GM12878 (cell line): ENCODE results near the gene NTMT2. TPM values are rescaled to one million over a fixed set of nuclear protein-coding genes. Genes with fewer than 3 reads are reported as not detected.

Experiments used
- BCL11A ChIP-seq: IDR thresholded peaks from 2 replicates; pipeline ENCODE4 v1.6.1; 2011; ENCODE audit warnings: low read depth, low read length
- BRCA1 ChIP-seq: IDR thresholded peaks from 2 replicates; pipeline ENCODE4 v1.6.1; 2011; ENCODE audit warnings: low read depth, low read length, improper control_type of control experiment
- EP300 ChIP-seq, 2 experiments: fragments of 150-350 bp in 1 of 2; IDR thresholded peaks; 2 replicates each; pipeline ENCODE4 v1.6.1; 2011 to 2012; ENCODE audit warnings: low read depth in 2 of 2, low read length in 2 of 2, borderline replicate concordance in 1 of 2, improper control_type of control experiment in 1 of 2, inconsistent platforms in 1 of 2; ENCODE audit not compliant: control insufficient read depth in 1 of 2
- ETV6 ChIP-seq, 2 experiments: fragments of 450-650 bp in 1 of 2; IDR thresholded peaks in 1 of 2; conservative IDR thresholded peaks in 1 of 2; 2 replicates each; pipeline ENCODE4 v1.6.1; 2014; ENCODE audit warnings: antibody characterized with exemption in 1 of 2, borderline replicate concordance in 1 of 2, low read depth in 1 of 2, mild to moderate bottlenecking in 1 of 2, moderate library complexity in 1 of 2
- IRF4 ChIP-seq: IDR thresholded peaks from 2 replicates; pipeline ENCODE4 v1.6.1; 2011; ENCODE audit warnings: low read depth, low read length
- MTA2 ChIP-seq: fragments of 450-650 bp; IDR thresholded peaks from 2 replicates; pipeline ENCODE4 v1.6.1; 2016; ENCODE audit warnings: low read depth, mild to moderate bottlenecking, moderate library complexity
- NBN ChIP-seq: fragments of 450-650 bp; IDR thresholded peaks from 2 replicates; pipeline ENCODE4 v1.6.1; 2016
- PAX5 ChIP-seq: IDR thresholded peaks from 2 replicates; pipeline ENCODE4 v1.6.1; 2011; ENCODE audit warnings: low read depth, low read length, borderline replicate concordance
- POU2F2 ChIP-seq: IDR thresholded peaks from 3 replicates; pipeline ENCODE4 v1.6.1; 2011; ENCODE audit warnings: low read depth, mild to moderate bottlenecking, low read length, borderline replicate concordance
- RAD21 ChIP-seq: IDR thresholded peaks from 2 replicates; pipeline ENCODE4 v1.6.1; 2011; ENCODE audit warnings: mild to moderate bottlenecking, low read depth, low read length, moderate library complexity; ENCODE audit not compliant: insufficient read depth
- SPI1 ChIP-seq: IDR thresholded peaks from 2 replicates; pipeline ENCODE4 v1.6.1; 2011; ENCODE audit warnings: low read depth, mild to moderate bottlenecking, low read length, moderate library complexity, borderline replicate concordance; ENCODE audit not compliant: insufficient read depth
- polyA plus RNA-seq, 11 experiments: library from polyadenylated mRNA; depleted of rRNA in 4 of 11; unstranded in 6 of 11; stranded (reverse) in 5 of 11; fragments of >200 nt; fragmentation: Nextera tagmentation in 4 of 11; fragmentation: Illumina TruSeq in 1 of 11; extraction: Ambion mirVana in 4 of 11; extraction: Trizol in 1 of 11; gene quantifications; 1 replicate in 1 of 11; 2 replicates in 10 of 11; pipeline versions ENCODE4 v1.2.1 to v1.2.3, GENCODE V29; 2011 to 2016; ENCODE audit warnings: inconsistent platforms in 2 of 11, missing spikeins in 2 of 11, low read depth in 1 of 11
- total RNA-seq, 4 experiments: library from RNA; depleted of rRNA in 3 of 4; stranded (reverse); fragments of >200 nt in 3 of 4; fragmentation: Illumina TruSeq in 1 of 4; extraction: Trizol in 1 of 4; gene quantifications; 2 replicates each; pipeline versions ENCODE4 v1.2.1 to v1.2.3, GENCODE V29; 2013 to 2021
- TF ChIP-seq, protein P1 (sequence below): fragments of 450-650 bp; IDR thresholded peaks from 2 replicates; pipeline ENCODE4 v1.6.1; 2017; ENCODE audit warnings: antibody characterized with exemption, mild to moderate bottlenecking, moderate library complexity
- TF ChIP-seq, protein P2 (sequence below): fragments of 450-650 bp; IDR thresholded peaks from 2 replicates; pipeline ENCODE4 v1.6.1; 2017; ENCODE audit warnings: mild to moderate bottlenecking, low read depth, inconsistent platforms; ENCODE audit not compliant: poor library complexity, severe bottlenecking
- TF ChIP-seq, protein P3 (sequence below): fragments of 450-650 bp; IDR thresholded peaks from 2 replicates; pipeline ENCODE4 v1.6.1; 2016; ENCODE audit warnings: mild to moderate bottlenecking
- TF ChIP-seq, protein P4 (sequence below): IDR thresholded peaks from 2 replicates; pipeline ENCODE4 v1.6.1; 2011; ENCODE audit warnings: borderline replicate concordance, low read depth, mild to moderate bottlenecking, moderate library complexity, low read length; ENCODE audit not compliant: insufficient read depth, poor library complexity, severe bottlenecking
- TF ChIP-seq, protein P5 (sequence below): fragments of 450-650 bp; IDR thresholded peaks from 2 replicates; pipeline ENCODE4 v1.6.1; 2017; ENCODE audit warnings: mild to moderate bottlenecking, moderate library complexity

The NTMT2 gene
- total and polyA plus RNA-seq, 10 of the 15 experiments (the other 5 are each of a cell fraction or from before 2014, with no cell fraction given): not detected

DNA sequence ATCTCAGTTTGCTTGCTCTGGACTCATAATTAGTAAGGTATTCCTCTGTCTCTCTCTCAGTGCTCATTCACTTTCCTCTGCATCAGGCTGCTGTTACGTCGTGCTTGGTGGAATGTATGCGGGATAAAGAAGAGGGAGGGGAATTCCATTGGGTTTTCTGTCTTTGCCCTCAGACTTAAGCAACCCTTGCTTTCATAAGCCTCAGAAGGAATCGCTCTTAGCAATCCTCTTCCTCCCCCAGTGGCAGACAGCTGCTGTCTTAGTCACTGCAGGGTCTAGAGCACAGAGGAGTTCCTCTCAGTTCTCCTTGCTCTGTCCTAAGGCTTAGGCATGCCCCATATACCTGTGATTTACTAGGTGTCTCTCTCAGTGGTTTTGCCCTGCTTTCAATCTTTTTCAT lies 19.1 kb upstream of the NTMT2 start (continued):
- TF ChIP-seq, protein P1, sequence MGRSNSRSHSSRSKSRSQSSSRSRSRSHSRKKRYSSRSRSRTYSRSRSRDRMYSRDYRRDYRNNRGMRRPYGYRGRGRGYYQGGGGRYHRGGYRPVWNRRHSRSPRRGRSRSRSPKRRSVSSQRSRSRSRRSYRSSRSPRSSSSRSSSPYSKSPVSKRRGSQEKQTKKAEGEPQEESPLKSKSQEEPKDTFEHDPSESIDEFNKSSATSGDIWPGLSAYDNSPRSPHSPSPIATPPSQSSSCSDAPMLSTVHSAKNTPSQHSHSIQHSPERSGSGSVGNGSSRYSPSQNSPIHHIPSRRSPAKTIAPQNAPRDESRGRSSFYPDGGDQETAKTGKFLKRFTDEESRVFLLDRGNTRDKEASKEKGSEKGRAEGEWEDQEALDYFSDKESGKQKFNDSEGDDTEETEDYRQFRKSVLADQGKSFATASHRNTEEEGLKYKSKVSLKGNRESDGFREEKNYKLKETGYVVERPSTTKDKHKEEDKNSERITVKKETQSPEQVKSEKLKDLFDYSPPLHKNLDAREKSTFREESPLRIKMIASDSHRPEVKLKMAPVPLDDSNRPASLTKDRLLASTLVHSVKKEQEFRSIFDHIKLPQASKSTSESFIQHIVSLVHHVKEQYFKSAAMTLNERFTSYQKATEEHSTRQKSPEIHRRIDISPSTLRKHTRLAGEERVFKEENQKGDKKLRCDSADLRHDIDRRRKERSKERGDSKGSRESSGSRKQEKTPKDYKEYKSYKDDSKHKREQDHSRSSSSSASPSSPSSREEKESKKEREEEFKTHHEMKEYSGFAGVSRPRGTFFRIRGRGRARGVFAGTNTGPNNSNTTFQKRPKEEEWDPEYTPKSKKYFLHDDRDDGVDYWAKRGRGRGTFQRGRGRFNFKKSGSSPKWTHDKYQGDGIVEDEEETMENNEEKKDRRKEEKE: no peak
- TF ChIP-seq IRF4 (0 out of 2 replicates have a peak, but pooled peaks have one; percentile 44), BCL11A (peak; percentile 37; the same call in 1 of the 2 replicates), NBN (no peak), PAX5 (peak; percentile 22; the same call in 1 of the 2 replicates), MTA2 (peak; percentile 24; the same call in 1 of the 2 replicates), RAD21 (peak; percentile 40), SPI1 (peak; percentile 75; the same call in 1 of the 2 replicates), EP300 (IDR thresholded peaks at IDR 0.05; ENCODE audit: borderline replicate concordance in 1 of 2, control insufficient read depth in 1 of 2, low read depth in 2 of 2, low read length in 2 of 2) (no peak; a peak in 1 of 4 replicates), POU2F2 (peak; percentile 32; the same call in 1 of the 3 replicates), BRCA1 (no peak), ETV6 (conservative IDR thresholded peaks at IDR 0.05 in 1 of 2, IDR thresholded peaks at IDR 0.05 in 1 of 2; ENCODE audit: borderline replicate concordance in 1 of 2, low read depth in 1 of 2) (no peak)
- TF ChIP-seq, protein P2, sequence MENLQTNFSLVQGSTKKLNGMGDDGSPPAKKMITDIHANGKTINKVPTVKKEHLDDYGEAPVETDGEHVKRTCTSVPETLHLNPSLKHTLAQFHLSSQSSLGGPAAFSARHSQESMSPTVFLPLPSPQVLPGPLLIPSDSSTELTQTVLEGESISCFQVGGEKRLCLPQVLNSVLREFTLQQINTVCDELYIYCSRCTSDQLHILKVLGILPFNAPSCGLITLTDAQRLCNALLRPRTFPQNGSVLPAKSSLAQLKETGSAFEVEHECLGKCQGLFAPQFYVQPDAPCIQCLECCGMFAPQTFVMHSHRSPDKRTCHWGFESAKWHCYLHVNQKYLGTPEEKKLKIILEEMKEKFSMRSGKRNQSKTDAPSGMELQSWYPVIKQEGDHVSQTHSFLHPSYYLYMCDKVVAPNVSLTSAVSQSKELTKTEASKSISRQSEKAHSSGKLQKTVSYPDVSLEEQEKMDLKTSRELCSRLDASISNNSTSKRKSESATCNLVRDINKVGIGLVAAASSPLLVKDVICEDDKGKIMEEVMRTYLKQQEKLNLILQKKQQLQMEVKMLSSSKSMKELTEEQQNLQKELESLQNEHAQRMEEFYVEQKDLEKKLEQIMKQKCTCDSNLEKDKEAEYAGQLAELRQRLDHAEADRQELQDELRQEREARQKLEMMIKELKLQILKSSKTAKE: peak; percentile 55
- TF ChIP-seq, protein P3, sequence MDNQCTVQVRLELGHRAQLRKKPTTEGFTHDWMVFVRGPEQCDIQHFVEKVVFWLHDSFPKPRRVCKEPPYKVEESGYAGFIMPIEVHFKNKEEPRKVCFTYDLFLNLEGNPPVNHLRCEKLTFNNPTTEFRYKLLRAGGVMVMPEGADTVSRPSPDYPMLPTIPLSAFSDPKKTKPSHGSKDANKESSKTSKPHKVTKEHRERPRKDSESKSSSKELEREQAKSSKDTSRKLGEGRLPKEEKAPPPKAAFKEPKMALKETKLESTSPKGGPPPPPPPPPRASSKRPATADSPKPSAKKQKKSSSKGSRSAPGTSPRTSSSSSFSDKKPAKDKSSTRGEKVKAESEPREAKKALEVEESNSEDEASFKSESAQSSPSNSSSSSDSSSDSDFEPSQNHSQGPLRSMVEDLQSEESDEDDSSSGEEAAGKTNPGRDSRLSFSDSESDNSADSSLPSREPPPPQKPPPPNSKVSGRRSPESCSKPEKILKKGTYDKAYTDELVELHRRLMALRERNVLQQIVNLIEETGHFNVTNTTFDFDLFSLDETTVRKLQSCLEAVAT: 0 out of 2 replicates have a peak, but pooled peaks have one; percentile 23
- TF ChIP-seq, protein P4, sequence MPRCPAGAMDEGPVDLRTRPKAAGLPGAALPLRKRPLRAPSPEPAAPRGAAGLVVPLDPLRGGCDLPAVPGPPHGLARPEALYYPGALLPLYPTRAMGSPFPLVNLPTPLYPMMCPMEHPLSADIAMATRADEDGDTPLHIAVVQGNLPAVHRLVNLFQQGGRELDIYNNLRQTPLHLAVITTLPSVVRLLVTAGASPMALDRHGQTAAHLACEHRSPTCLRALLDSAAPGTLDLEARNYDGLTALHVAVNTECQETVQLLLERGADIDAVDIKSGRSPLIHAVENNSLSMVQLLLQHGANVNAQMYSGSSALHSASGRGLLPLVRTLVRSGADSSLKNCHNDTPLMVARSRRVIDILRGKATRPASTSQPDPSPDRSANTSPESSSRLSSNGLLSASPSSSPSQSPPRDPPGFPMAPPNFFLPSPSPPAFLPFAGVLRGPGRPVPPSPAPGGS: peak; percentile 25
- TF ChIP-seq, protein P5, sequence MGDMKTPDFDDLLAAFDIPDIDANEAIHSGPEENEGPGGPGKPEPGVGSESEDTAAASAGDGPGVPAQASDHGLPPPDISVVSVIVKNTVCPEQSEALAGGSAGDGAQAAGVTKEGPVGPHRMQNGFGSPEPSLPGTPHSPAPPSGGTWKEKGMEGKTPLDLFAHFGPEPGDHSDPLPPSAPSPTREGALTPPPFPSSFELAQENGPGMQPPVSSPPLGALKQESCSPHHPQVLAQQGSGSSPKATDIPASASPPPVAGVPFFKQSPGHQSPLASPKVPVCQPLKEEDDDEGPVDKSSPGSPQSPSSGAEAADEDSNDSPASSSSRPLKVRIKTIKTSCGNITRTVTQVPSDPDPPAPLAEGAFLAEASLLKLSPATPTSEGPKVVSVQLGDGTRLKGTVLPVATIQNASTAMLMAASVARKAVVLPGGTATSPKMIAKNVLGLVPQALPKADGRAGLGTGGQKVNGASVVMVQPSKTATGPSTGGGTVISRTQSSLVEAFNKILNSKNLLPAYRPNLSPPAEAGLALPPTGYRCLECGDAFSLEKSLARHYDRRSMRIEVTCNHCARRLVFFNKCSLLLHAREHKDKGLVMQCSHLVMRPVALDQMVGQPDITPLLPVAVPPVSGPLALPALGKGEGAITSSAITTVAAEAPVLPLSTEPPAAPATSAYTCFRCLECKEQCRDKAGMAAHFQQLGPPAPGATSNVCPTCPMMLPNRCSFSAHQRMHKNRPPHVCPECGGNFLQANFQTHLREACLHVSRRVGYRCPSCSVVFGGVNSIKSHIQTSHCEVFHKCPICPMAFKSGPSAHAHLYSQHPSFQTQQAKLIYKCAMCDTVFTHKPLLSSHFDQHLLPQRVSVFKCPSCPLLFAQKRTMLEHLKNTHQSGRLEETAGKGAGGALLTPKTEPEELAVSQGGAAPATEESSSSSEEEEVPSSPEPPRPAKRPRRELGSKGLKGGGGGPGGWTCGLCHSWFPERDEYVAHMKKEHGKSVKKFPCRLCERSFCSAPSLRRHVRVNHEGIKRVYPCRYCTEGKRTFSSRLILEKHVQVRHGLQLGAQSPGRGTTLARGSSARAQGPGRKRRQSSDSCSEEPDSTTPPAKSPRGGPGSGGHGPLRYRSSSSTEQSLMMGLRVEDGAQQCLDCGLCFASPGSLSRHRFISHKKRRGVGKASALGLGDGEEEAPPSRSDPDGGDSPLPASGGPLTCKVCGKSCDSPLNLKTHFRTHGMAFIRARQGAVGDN: 0 out of 2 replicates have a peak, but pooled peaks have one; percentile 15
